Daoy (cell line): ENCODE measurements around the gene ELMO1. TPM values are rescaled to one million over a fixed set of nuclear protein-coding genes. Genes with fewer than 3 reads are reported as not detected.
A peak's percentile ranks its signal among the peaks of the same experiment; 100 is the strongest.

Experiments
- DNase-seq: peaks from one replicate; pipeline ENCODE4 v3.0.0-alpha.2; 2015; ENCODE audit warnings: low read depth
- total RNA-seq: library from RNA; depleted of rRNA; stranded (reverse); fragments of >200 nt; shearing (Covaris generic); gene quantifications from 2 replicates; pipeline ENCODE4 v1.2.3, GENCODE V29; 2014

ELMO1 gene
- total RNA-seq, 1 experiment from 2014 or later = 7.0 TPM

DNA sequence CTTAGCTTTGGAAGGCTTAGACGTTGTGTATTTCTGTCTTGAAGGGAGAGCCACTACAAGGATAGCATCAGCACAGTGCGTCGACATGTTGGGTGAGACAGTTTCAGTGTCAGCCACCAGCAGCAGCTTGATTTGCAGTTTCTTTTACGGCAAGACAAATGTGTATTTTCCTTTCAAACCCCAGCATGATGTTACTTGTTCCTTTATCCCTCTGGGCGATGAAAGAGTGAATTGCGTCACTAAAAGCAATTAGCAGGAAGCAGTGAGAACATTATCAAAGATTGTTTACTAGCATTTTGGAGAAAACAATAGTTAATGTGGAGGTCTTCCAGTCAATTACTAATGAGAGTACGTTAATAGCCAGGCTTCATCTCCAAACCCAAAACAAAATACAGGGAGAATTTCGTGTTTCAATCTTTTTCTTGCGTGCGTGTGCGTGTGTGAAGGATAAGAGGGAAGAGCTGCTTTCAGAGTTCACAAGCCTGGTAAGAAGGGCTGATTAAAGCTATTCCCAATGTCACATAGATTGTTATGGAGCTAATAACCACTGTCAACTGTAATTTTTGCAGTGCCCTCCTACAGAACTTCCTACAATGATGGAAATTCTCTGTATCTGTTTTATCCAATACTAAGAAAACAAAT is 567.3 kb downstream of the ELMO1 start:
- no peak for DNase-seq

DNA sequence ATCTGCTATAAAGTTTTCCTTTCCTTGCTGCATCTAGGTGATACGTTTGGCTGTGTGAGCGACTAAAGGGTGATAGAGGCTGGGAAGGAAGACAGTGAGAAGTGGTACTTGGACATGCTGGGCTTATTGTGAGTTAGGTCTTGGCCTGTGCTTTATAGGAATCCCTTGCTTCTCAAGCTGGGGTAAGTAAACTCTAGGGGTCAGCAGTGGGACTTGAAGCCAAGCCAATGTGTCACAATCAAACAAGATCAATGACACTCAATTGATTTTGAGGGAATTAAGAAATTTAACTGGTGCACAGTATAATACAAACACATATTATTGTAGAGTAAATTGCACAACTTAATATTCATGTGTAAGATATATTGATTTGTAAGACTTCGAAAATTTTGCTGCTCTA is 568.6 kb downstream of the ELMO1 start:
- DNase-seq = no peak

DNA sequence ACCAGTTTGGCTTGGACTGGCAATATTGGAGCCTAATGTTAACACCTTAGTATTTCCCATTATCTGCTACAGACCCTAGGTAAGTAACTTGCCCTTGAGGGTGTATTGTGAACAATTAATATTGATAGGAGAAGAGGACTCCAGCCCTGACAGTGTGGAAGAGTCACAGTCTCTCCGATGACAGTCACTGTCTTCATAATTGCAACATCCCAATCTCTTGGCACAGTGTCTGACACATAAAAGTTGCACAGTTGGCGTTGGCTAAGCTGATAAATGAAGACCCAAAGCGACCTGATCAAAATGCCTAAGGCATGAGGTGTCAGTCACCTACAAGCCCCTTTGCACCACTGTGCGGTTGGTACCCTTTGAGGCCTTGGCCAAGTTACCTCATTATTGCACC is 569.6 kb downstream of the ELMO1 start:
- DNase-seq = no peak

DNA sequence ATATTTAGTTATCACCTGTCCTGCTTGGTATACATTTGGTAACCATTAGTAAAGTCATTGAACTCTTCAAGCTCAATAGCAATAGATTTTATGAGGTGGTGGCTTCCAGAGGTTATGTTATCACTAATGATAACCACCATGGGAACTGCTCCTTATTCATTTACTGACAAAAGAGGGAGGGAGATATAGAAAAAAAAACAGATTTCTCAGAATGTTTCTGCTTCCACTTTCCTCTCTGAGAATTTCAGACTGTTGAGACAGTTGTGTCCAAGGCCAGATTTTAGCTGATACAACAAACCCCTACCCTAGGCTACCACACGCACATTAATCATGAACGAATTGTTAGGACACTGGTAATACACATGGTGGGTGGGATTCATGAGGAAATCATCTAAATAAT is 570.4 kb downstream of the ELMO1 start:
- DNase-seq = no peak

DNA sequence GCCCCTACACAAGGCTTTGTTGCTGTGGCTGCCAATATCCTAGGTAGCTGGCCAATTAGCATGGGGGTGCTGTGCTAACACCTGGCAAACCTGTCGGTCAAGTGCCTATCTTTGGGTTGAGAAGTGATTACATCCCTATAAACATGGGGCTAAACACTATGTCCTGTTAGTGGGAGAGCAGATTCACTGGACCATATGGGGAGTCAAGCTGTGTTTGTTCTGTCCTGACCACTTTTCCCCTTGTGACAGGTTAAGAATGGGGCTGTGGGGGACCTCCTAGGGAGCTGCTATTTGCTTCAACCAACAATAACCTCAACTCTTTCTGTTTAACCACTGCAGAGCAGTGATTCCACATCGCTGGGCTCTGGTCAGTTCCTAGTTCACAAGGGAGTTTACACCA is 572.9 kb downstream of the ELMO1 start:
- DNase-seq = peak; percentile 17

DNA sequence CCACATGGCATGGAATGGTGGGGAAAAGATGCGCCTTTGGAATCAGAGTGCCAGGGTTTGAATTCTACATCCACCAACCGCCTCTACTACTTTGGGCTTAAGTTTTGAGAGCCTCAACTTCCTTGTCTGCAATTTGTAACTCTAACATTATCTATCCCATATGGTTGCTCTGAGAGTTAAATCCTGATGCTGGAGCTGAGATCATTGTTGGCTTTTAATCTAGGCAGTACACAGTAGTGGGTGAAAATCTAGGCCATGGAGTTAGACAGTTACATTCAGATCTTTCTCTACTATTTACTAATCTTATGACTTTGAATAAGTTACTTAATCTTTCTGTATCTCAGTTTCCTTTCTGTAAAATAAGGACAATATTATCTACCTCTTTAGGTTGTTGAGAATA is 574.6 kb downstream of the ELMO1 start:
- no peak for DNase-seq

DNA sequence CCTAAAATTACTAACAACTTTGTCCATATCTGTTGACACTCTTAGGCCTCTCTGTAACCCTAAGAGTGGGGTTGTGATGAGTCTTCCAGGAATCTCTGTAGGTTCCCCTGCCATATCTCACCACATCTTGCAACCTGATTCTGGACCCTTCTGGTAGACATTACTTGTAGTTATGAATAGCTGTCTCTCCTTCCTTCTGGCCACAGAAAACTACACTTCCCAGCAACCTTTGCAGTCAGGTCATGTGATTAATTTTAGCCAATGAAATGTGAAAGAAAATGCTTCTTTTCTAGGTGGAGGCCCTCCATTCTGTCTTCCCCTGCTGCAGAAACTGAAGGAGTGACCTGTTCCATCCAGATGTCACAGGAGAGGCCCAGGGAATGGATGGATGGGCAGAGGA is 576.8 kb downstream of the ELMO1 start:
- peak; percentile 20 for DNase-seq

DNA sequence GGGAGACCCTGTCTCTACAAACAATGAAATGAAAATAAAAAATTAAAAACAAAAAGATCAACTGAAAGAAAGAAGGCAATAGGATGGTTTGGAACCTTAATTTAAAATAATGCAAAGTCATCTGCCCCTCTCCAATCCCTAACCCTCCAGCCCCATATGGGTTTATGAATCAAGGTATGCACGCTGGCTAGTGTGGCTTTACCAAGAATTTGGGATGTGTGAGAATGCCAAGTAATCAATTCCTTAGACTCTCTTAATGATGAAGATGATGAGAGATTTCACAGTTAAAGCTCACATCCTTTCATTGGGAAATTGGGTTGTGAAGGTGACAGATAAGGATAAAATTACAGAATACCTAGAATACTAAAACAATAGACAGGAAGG is 577.3 kb downstream of the ELMO1 start:
- DNase-seq = no peak

DNA sequence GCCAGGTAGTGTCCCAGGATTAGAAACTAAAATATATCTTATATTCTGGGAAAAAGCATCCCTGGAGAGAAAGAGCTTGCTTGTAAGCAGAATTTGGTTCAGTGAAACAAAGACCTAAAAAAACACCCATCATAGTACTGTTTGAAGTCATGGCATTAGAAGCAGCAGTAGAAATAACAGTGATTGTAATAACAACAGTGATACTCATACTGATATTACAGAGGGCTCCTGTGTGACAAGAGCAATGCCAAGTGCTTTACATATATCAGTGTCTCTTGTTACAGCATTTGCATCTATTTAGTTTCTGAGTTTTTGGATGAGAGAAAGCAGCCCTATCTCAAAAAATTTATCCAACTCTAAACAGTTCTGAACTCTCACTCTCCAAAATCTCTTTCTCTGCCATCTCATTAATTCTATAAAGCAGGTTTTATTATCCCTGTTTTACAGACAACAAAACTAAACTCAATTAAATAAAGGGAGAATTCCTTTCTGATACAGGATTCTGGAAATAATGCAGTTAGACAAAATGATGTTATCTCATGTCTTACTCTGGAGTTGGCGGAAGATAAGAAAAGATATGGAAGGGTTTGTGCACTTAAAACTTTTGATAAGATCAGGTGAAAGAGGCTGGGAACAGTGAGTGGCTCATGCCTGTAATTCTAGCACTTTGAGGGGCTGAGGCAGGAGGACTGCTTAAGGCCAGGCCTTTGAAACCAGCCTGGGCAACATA is 577.9 kb downstream of the ELMO1 start:
- DNase-seq = no peak

DNA sequence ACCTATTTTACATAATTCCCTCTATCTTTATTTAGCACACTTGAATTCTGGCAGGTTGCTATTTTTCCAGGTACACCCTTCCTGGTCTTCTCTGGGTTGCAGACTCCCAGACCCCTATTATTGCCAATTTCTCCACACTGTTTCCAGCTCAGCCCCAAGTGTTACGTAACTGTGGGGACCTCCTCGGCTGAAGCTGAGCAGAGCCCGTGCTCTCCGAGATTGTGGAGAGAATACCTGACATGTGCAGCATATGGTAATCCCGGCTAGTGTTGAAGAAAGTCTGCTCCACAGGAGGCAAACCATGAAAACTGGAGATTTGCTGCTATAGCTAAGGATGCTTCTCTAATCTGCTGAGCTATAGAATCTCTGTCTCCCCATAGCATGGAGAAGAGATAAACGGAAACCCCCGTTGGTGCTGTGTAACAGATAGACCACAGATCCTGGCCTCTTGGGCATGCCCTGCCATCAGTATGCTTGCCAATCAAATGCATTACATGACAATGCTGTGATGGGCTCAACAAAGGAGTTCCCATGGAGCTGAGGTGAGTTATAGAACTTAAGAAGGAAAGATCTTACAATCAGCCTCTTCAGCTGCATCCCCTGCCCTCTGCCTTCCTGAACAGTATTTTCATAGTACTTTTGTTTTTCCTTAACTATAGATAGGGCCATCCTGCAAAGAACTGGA is 579.8 kb downstream of the ELMO1 start:
- no peak for DNase-seq

DNA sequence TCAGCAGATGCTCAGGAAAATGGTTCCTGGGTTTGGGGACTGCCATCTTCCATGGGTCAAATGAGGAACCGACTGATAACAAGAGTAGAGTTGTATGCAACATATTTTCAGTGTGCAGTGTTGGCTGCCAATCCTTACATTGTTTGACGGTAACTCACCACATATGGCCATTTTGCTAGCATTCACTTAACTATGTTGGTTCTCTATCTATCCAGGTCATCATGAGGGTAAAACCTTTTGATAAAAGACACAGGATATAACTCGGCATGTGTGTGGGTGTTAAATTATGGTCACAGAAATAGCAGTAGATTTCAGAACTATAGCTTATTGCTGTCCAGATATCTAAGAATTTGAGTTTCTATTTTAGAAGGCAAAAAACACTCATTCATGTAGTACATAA is 583.6 kb downstream of the ELMO1 start:
- DNase-seq = no peak

DNA sequence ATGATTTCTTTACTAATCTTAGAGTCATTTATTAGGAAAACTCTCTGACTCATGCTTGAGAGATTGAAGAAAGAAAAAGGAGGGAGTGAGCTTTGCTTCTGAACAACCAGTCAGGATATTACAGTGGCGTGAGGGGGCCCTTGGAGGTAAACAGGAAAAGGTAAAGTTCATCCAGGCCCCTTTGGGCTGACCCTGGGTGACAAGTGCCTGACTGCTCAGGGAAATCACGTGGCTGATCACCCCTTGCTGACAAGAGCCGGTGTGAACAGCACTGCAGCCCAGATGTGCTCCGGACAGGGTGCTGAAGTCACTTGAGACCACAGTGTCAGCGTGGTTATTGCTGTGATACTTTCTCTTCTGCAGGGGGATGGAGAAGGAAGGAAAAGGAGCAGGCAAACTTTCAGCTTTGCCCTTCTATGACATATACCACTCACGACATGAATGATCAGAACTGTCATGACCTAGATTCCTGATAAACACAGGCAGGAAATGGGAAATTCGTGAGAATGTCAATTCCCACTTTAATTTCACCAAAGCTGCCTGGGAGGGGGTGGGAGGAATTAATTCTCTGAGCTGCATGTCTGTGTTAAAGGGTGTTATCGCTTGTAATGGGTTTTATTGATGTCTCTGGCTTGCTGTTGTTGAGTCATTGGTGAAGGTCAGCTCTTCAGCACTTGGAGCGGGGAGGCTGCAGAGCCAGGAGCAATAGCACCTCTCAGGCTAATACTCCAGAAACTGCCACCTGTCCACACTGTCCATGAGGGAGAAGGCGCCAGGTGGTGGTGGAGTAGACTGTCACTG is 584.6 kb downstream of the ELMO1 start:
- peak; percentile 23 for DNase-seq

DNA sequence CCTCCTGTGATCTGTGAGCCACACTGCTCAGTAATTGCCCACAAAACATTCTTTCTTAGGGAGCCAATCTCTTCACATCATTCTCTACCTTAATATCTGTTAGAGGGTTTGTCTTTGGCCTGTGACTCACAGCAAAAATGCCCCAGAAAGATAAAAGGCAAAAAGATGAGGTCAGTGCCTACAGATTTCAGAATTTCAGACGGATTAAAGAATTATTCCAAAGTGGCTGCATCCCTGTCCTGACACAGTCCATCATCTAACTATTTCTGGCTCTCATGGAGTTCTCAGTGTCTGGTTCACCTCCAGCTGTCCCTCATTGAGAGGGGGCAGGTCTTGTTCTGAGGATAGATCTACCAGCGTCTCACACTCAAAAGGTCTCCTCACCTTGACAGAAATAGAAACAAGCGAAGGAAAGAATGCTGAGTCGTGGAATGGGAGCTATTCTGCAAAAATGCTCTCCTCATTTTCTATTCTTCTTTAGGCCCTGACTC is 585.8 kb downstream of the ELMO1 start:
- peak; percentile 54 for DNase-seq

DNA sequence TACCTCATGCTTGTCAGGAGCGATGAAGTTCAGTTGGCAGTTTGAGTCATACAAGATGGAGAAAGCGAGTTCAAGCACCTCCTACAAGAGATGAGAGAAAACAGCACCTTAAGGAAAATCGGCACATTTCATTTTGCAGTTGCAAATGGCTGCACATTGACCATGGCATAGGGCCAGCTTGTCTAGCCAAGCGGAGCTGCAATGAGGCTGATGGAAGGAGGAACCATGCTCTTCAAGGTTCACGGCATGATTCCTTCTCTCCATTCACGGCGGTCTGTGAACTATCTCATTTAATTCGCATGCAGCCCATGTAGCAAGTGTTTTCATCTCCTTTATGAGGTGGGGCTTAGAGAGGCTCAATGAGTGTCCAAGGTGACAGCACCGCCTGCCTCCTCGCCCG is 587.0 kb downstream of the ELMO1 start:
- no peak for DNase-seq

DNA sequence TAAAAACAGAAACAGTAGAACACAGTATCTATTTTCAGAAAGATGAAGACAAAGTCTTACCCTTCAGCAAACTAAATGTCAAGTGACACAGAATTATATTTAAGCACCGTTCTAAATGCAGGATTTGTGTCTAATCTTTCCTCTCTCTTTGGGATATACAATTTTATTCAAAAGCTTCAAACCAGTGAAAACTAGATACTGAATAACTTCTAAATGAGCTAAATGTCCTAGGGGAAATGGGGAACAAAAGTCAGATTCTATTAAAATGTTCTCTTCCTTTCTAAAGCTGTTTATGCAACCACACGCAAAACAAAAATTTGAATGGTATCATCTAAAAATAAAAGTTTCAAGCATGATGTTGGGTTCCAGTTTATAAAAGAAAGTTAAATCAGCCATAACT is 588.0 kb downstream of the ELMO1 start:
- DNase-seq = no peak

DNA sequence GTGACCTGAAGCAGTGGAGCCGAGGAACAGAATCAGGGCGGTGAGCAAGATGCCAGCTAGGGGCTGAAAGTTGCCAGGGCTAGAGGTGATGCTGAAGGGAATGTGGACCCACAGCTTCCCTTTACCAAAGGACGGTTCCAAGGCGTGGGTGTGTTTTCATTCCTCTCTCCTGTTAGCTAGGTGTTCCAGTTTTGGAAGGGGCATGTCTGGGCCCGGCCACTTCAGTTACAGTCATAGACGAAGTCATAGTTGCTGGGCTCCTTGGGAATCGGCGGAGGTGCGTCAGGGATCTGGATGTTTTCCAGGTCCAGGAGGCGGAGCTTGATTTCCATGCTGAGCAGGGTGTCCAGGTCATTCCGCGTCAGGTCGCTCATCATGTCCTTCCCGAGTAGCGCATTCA is 593.3 kb downstream of the ELMO1 start:
- no peak for DNase-seq

DNA sequence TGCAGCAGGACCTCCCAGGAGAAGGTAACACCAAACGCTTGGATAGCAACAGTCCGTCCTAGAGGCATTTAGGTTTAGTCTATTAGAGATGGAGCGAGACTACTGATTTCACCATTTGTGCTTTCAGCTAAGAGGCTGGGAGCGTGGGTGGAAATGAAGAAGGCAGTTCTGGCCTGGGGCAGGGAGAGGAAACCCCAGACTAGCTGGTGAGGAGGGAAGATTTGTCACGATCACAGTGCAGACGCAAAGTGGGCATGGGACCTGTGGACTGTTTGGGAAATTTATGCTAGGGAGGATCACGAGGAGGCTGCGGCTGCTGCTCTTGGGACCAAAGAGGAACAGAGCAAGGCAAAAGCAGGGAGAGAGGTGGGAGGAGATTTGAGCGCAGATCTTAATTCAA is 594.0 kb downstream of the ELMO1 start:
- no peak for DNase-seq

DNA sequence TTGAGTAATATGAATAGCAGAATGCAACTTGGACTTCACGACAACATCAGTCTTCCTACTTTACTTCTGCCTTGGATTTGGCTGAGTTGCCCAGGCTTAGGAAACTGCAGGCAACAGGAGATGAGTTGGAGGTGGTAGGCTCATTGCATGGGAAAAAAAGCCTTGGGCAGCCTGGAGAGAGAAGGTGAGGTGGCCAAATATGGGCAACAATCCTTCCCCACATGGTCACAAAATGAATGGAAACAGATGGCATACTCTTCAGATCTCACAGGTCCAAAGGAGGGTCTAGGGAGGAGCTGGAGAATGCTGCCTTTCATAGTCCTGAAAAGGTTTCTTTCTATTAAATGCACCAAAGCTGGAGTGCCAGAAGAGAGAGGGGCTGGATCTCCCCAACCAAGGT is 595.7 kb downstream of the ELMO1 start:
- no peak for DNase-seq

DNA sequence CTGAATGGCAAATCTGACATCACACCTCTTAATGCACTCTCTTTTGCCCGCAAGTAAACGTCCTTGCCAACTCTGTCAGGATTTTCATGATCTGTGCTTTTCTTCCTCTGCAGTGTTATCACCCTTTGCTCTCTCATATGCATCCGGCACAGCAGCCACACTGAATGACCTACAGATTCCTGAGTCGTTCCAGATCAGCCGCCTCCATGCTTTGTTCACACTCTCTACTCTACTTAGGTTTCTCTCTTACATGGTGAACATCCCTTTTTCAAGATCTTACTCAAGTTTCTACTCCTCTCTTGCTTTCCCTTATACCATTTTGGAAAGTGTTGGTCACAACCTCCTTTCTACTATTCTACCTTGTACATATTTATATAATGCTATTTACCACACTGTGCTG is 596.6 kb downstream of the ELMO1 start:
- no peak for DNase-seq

DNA sequence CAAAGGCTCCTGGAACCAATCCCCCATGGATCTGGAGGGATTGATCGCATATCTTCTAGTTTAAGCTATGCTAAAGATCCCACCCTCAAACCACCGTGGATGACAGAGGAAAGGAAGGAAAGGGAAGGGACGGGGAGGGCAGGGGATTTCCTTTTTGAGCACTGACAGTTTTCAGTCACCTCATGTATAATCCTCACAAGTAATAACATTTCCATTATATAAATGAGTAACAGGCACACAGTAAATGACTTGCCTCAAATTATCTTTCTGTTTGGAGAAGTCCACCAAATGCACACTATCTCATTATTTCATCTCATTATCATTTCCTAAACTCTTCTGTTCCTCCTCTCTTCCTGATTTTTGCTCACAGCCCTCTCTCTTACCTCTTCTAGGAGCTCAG is 597.3 kb downstream of the ELMO1 start:
- no peak for DNase-seq

DNA sequence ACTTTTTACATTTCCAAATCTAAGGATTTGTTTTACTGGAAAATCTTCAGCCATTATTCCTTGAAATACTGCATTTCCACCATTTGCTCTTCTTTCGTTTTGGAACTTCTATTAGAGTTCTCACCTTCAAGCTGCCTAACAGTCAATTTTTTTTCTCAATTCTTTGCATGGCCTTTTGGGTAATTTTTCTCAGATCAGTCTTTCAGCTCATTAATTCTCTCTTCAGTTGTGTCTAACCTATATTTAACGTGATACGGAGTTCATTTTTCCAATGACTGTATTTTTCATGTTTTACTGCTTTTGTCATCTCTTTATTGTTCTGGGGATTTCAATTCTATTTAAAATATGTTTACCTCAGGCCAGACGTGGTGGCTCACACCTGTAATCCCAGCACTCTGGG is 600.7 kb downstream of the ELMO1 start:
- DNase-seq = no peak

DNA sequence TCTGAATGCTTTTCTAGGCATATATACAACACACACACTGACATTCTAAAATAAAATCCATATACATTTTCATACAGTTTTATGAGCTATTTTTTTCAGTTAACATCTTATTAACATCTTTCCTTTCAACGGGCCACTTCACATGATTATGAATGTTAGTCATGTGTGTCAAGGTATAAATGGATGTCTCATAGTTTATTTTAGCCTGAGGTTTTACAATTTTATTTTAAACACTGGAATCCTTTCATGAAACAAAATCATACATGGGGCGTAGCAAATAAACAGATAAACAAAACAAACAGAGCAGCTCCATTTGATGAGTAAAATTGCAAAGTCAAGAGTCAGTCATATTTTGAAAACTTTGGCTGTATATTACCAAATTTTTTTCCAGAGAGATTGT is 604.3 kb downstream of the ELMO1 start:
- DNase-seq = no peak
